ENCODE measurements around the gene SMPD3. TPM values are rescaled to one million over a fixed set of nuclear protein-coding genes. Genes with fewer than 3 reads are reported as not detected.

The SMPD3 gene
- total and polyA plus RNA-seq, 2 of the 8 experiments (the other 6 are each of a cell fraction or from before 2014, with no cell fraction given) = 0.39 to 1.3 TPM

- Histone ChIP-seq H3K27ac (ENCODE audit: low read depth, low read length) (no peak overlapping the region), H2AFZ (ENCODE audit: low read length) (no peak overlapping the region), H2AK5ac (ENCODE audit: low read depth, low read length) (no peak overlapping the region), H2BK5ac (ENCODE audit: low read depth, low read length) (no peak overlapping the region), H3K27me3 (replicated peaks in 1 of 4; ENCODE audit: control insufficient read depth in 3 of 4, extremely low read depth in 1 of 4, insufficient read depth in 3 of 4, low read length in 3 of 4) (peaks cover 0 to 2% (median 0%) of the 10 kb centered on the region in 4 experiments; a peak in 2 of 7 replicates), H3K4me3 (ENCODE audit: extremely low read depth in 1 of 4, insufficient read depth in 2 of 4, low read depth in 3 of 4, low read length in 4 of 4) (no peak overlapping the region), H3K4ac (replicated peaks; ENCODE audit: insufficient read length, low read depth, low read length) (no peak overlapping the region), H2BK12ac (ENCODE audit: low read depth, low read length) (no peak overlapping the region), H3K79me1 (ENCODE audit: low read depth, low read length) (no peaks in the 10 kb centered on the region; the same call in 1 of the 2 replicates), H4K91ac (replicated peaks; ENCODE audit: insufficient read length, low read length) (no peak overlapping the region), H2BK15ac (ENCODE audit: low read length) (no peak overlapping the region), H4K8ac (ENCODE audit: extremely low read depth, insufficient read depth, low read length) (no peak overlapping the region), H3K23me2 (ENCODE audit: low read depth, low read length) (no peaks in the 10 kb centered on the region), H3K4me1 (replicated peaks in 1 of 4; ENCODE audit: control insufficient read depth in 3 of 4, insufficient read depth in 4 of 4, low read length in 3 of 4) (peaks cover 0 to 5% (median 0%) of the 10 kb centered on the region in 4 experiments; a peak in 1 of 7 replicates), H3K9me3 (ENCODE audit: insufficient read depth in 2 of 2, low read depth in 1 of 2, low read length in 1 of 2) (no peaks in the 10 kb centered on the region), H3K4me2 (ENCODE audit: insufficient read depth in 1 of 2, low read depth in 2 of 2, low read length in 2 of 2) (no peak overlapping the region), H4K20me1 (replicated peaks in 1 of 2; ENCODE audit: control insufficient read depth in 1 of 2, insufficient read depth in 2 of 2, low read length in 2 of 2) (no peaks in the 10 kb centered on the region), H3K79me2 (ENCODE audit: control insufficient read depth in 1 of 2, insufficient read depth in 2 of 2, low read length in 2 of 2) (no peaks in the 10 kb centered on the region), H3K36me3 (ENCODE audit: control insufficient read depth in 2 of 4, insufficient read depth in 4 of 4, low read length in 3 of 4) (no peaks in the 10 kb centered on the region), H3K56ac (replicated peaks; ENCODE audit: insufficient read length, low read depth, low read length) (no peak overlapping the region), H2BK20ac (ENCODE audit: low read length) (no peak overlapping the region), H3K23ac (ENCODE audit: insufficient read length) (no peak overlapping the region), H3K14ac (ENCODE audit: insufficient read length) (no peak overlapping the region), H3K18ac (ENCODE audit: extremely low read depth, low read length) (no peak overlapping the region), H4K5ac (ENCODE audit: insufficient read length, low read depth, low read length) (no peak overlapping the region), H3K9ac (replicated peaks in 1 of 4; ENCODE audit: extremely low read depth in 1 of 4, low read depth in 3 of 4, low read length in 3 of 4) (no peak overlapping the region), H2BK120ac (replicated peaks; ENCODE audit: low read depth, low read length) (no peak overlapping the region)
- DNase-seq (ENCODE audit: low read depth in 1 of 2, low spot score in 2 of 2) = no peak
- FAIRE-seq = no peak
- POLR2A ChIA-PET (ENCODE audit: partially characterized antibody) = interaction anchor here (1.7 kb wide), 1 partner anchor 48 kb away, joined by 4 read pairs; no protein-coding TSS in a partner anchor
- WGBS, 2 experiments (ENCODE audit: extremely low coverage in 1 of 2, insufficient coverage in 1 of 2, insufficient read length in 1 of 2, insufficient replicate concordance in 2 of 2, low coverage in 1 of 2, low lambda C conversion rate in 2 of 2, missing lambda C conversion rate in 1 of 2) = 64% methylated on average over 8 of the region's 9 CpGs; no CpG with 5 or more reads in 1 of the 2 experiments
- CTCF ChIA-PET (ENCODE audit: partially characterized antibody) = interaction anchor here (0.7 to 8.4 kb wide), 8 partner anchors 9 to 95 kb away, joined by 3 to 54 read pairs (median 3); no protein-coding TSS in a partner anchor
- TF ChIP-seq KDM1A (IDR thresholded peaks at IDR 0.05; ENCODE audit: borderline replicate concordance, low read length) = no peak
- no peak for TF ChIP-seq SIN3A (conservative IDR thresholded peaks at IDR 0.05 in 1 of 2, IDR thresholded peaks at IDR 0.05 in 1 of 2; ENCODE audit: low read depth in 1 of 2, low read length in 2 of 2)
- TF ChIP-seq CTBP2 (IDR thresholded peaks at IDR 0.05; ENCODE audit: borderline replicate concordance, insufficient read depth, insufficient read length, low read length) = no peak
- TF ChIP-seq RNF2 (IDR thresholded peaks at IDR 0.05; ENCODE audit: borderline replicate concordance, low read depth, low read length, missing control alignments, poor library complexity, severe bottlenecking) = no peak
- TF ChIP-seq CHD1 (IDR thresholded peaks at IDR 0.05; ENCODE audit: low read depth, low read length) = no peak
- TF ChIP-seq RXRA (IDR thresholded peaks at IDR 0.05; ENCODE audit: insufficient read depth, low read depth, low read length) = no peak
- TF ChIP-seq SAP30 (IDR thresholded peaks at IDR 0.05; ENCODE audit: insufficient read depth, insufficient replicate concordance, low read length) = no peak
- TF ChIP-seq CREB1 (IDR thresholded peaks at IDR 0.05) = no peak
- no peak for TF ChIP-seq PHF8 (conservative IDR thresholded peaks at IDR 0.05; ENCODE audit: low read depth, low read length)
- TF ChIP-seq BRCA1 (IDR thresholded peaks at IDR 0.05; ENCODE audit: low read depth, low read length) = no peak
- TF ChIP-seq POLR2A (IDR thresholded peaks at IDR 0.05; ENCODE audit: control extremely low read depth in 1 of 2, low read depth in 2 of 2, low read length in 2 of 2) = no peak
- no peak for TF ChIP-seq POLR2AphosphoS5 (IDR thresholded peaks at IDR 0.05; ENCODE audit: low read depth, low read length)
These were observed 22.6 kb downstream of the SMPD3 start for GRCh38 chr16:68425498-68426346.
